Effector memory CD4-positive, alpha-beta T cell (primary cell): Measurements from ENCODE around the gene FIZ1.

Source experiments
- DNase-seq, 3 donors: peaks; one replicate each; pipeline ENCODE4 v3.0.0-alpha.2; 2020
- H3K27ac ChIP-seq: 2 replicates; pipeline ENCODE4 v1.7.0; 2013; ENCODE audit warnings: mild to moderate bottlenecking, low read length, moderate library complexity; ENCODE audit not compliant: insufficient read depth, poor library complexity, severe bottlenecking
- H3K27me3 ChIP-seq: replicated peaks from 2 replicates; pipeline ENCODE4 v1.7.0; 2013; ENCODE audit warnings: mild to moderate bottlenecking, low read length; ENCODE audit not compliant: insufficient read depth, control insufficient read depth, poor library complexity, severe bottlenecking
- H3K36me3 ChIP-seq: 2 replicates; pipeline ENCODE4 v1.7.0; 2013; ENCODE audit warnings: mild to moderate bottlenecking, low read length, moderate library complexity; ENCODE audit not compliant: control insufficient read depth, insufficient read depth
- H3K4me1 ChIP-seq: 2 replicates; pipeline ENCODE4 v1.7.0; 2013; ENCODE audit warnings: low read length, mild to moderate bottlenecking; ENCODE audit not compliant: control insufficient read depth, insufficient read depth, poor library complexity, severe bottlenecking
- H3K4me3 ChIP-seq: 2 replicates; pipeline ENCODE4 v1.7.0; 2013; ENCODE audit warnings: low read length, low read depth, mild to moderate bottlenecking; ENCODE audit not compliant: insufficient read depth, poor library complexity, severe bottlenecking
- H3K9me3 ChIP-seq: 2 replicates; pipeline ENCODE4 v1.7.0; 2013; ENCODE audit warnings: mild to moderate bottlenecking, low read length, moderate library complexity; ENCODE audit not compliant: control insufficient read depth

The FIZ1 gene

DNA sequence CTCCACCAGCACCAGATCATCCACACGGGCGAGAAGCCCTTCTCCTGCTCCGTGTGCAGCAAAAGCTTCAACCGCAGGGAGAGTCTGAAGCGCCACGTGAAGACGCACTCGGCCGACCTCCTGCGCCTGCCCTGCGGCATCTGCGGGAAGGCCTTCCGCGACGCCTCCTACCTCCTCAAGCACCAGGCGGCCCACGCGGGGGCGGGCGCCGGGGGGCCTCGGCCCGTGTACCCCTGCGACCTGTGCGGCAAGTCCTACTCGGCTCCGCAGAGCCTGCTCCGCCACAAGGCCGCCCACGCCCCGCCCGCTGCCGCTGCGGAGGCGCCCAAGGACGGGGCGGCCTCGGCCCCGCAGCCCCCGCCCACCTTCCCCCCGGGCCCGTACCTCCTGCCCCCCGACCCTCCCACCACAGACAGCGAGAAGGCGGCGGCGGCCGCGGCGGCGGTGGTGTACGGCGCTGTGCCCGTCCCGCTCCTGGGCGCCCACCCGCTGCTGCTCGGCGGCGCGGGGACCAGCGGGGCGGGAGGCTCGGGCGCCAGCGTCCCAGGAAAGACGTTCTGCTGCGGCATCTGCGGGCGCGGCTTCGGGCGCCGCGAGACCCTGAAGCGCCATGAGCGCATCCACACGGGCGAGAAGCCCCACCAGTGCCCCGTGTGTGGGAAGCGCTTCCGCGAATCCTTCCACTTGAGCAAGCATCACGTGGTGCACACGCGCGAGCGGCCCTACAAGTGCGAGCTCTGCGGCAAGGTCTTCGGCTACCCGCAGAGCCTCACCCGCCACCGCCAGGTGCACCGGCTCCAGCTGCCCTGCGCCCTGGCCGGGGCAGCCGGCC, 15.6 kb upstream of the FIZ1 start:
- no peaks in the 10 kb centered on the region for H3K9me3 ChIP-seq
- H3K4me3 ChIP-seq, result no peak overlapping the region
- H3K4me1 ChIP-seq, result no peaks in the 10 kb centered on the region
- peaks cover 17% of the 10 kb centered on the region for H3K36me3 ChIP-seq
- no peak overlapping the region for H3K27ac ChIP-seq
- DNase-seq, result no peak
- H3K27me3 ChIP-seq, result no peaks in the 10 kb centered on the region

GRCh38 chr19:55613930-55614710, 14.8 kb upstream of the FIZ1 start:
- no peak overlapping the region for H3K4me3 ChIP-seq
- H3K4me1 ChIP-seq, result no peaks in the 10 kb centered on the region

GRCh38 chr19:55613396-55613795, 14.1 kb upstream of the FIZ1 start:
- Histone ChIP-seq H3K36me3 (peaks cover 21% of the 10 kb centered on the region), H3K4me1 (no peaks in the 10 kb centered on the region)
- no peak for DNase-seq

More at GRCh38 chr19:55613930-55614710, 14.8 kb upstream of the FIZ1 start:
- Histone ChIP-seq H3K9me3 (no peaks in the 10 kb centered on the region), H3K27ac (no peak overlapping the region), H3K36me3 (peaks cover 21% of the 10 kb centered on the region), H3K27me3 (no peaks in the 10 kb centered on the region)
- DNase-seq, result no peak

GRCh38 chr19:55611983-55612645, 12.8 kb upstream of the FIZ1 start:
- Histone ChIP-seq H3K4me1 (no peaks in the 10 kb centered on the region), H3K9me3 (no peaks in the 10 kb centered on the region), H3K27me3 (no peaks in the 10 kb centered on the region), H3K4me3 (no peak overlapping the region), H3K36me3 (peaks cover 25% of the 10 kb centered on the region), H3K27ac (no peak overlapping the region)
- no peak for DNase-seq

More at GRCh38 chr19:55613396-55613795, 14.1 kb upstream of the FIZ1 start:
- no peak overlapping the region for H3K27ac ChIP-seq
- H3K4me3 ChIP-seq, result no peak overlapping the region
- H3K9me3 ChIP-seq, result no peaks in the 10 kb centered on the region
- H3K27me3 ChIP-seq, result no peaks in the 10 kb centered on the region

GRCh38 chr19:55611300-55611982, 12.1 kb upstream of the FIZ1 start:
- no peak overlapping the region for H3K27ac ChIP-seq

DNA sequence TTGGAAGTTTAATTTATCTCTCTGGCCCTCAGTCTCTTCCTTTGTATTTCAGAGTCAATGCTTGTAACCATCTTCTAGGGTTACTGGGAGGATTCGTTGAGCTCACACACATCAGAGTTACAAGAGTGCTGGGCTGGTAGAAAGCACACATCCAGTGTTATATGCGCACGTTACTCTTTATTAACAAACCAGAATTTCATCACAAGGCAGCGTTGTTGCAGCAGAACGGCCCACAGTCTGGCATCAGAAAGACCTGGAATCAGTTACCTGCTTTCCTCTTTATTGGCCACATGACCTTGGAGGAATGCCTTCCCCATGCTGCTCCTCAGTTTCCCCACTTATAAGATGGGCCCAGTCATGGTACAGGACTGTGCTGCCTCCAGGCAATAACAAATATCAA, 10.0 kb upstream of the FIZ1 start:
- Histone ChIP-seq H3K27me3 (no peaks in the 10 kb centered on the region), H3K9me3 (no peaks in the 10 kb centered on the region), H3K27ac (no peak overlapping the region), H3K4me1 (peaks cover 12% of the 10 kb centered on the region), H3K4me3 (no peak overlapping the region), H3K36me3 (peaks cover 14% of the 10 kb centered on the region)
- DNase-seq, result no peak

More at GRCh38 chr19:55611300-55611982, 12.1 kb upstream of the FIZ1 start:
- Histone ChIP-seq H3K36me3 (peaks cover 20% of the 10 kb centered on the region), H3K9me3 (no peaks in the 10 kb centered on the region), H3K27me3 (no peaks in the 10 kb centered on the region), H3K4me3 (no peak overlapping the region), H3K4me1 (peaks cover 4% of the 10 kb centered on the region)
- no peak for DNase-seq

DNA sequence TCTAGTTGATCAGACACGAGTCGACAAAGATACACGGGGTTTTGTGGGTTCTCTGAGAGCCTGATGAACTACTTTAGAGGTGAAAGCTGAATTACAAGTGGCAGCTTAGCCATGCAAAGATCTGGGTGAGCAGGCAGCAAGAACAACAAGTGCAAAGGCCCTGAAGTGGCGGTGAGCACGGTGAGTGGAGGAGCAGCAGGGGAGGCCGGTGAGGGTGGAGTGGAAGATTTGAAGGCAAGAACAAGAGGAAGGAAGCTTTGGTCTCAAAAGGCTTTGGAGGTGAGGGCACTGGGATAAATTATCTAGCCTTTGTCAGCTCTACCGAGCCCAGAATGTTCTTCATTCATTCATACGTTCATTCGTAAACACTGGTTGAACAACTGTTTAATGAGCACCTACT, 7.5 kb upstream of the FIZ1 start:
- no peak overlapping the region for H3K4me3 ChIP-seq
- no peak for DNase-seq
- H3K27ac ChIP-seq, result peak overlapping the region; percentile 93
- H3K4me1 ChIP-seq, result peaks cover 12% of the 10 kb centered on the region
- no peaks in the 10 kb centered on the region for H3K9me3 ChIP-seq
- H3K27me3 ChIP-seq, result no peaks in the 10 kb centered on the region
- peaks cover 14% of the 10 kb centered on the region for H3K36me3 ChIP-seq

GRCh38 chr19:55606471-55606787, 7.1 kb upstream of the FIZ1 start:
- Histone ChIP-seq H3K36me3 (peaks cover 14% of the 10 kb centered on the region), H3K4me1 (peaks cover 12% of the 10 kb centered on the region), H3K9me3 (no peaks in the 10 kb centered on the region), H3K27ac (peak overlapping the region; percentile 93), H3K4me3 (peak overlapping the region; percentile 14), H3K27me3 (no peaks in the 10 kb centered on the region)
- no peak for DNase-seq

GRCh38 chr19:55605637-55606470, 6.5 kb upstream of the FIZ1 start, which contains the start of gene ZNF865:
Gene ZNF865 (plus strand): TSS chr19:55605647. CDS start chr19:55613619, 7,972 bp downstream.
- Histone ChIP-seq H3K27me3 (no peaks in the 10 kb centered on the region), H3K36me3 (peaks cover 14% of the 10 kb centered on the region), H3K27ac (peak within 1 kb of the TSS; percentile 93), H3K9me3 (no peaks in the 10 kb centered on the region), H3K4me1 (peaks cover 14% of the 10 kb centered on the region), H3K4me3 (peak within 1 kb of the TSS; percentile 68)
- peak; percentile 52 to 63 (median 58) for DNase-seq
